Central memory CD8-positive, alpha-beta T cell (primary cell): ENCODE results near the gene EFS.
"Not testable (repeated sequence)": the region's sequence is repeated elsewhere in the genome, so short reads cannot be mapped to it uniquely, and the experiment has no call there.

ENCODE experiments used
- ATAC-seq: fragments of 150-1000 bp; cut with Tn5 transposase; replicated peaks from 2 replicates; pipeline ENCODE4 v1.10.0; 2022; ENCODE audit warnings: mild to moderate bottlenecking, moderate FRiP score, moderate number of reproducible peaks; ENCODE audit not compliant: poor library complexity, severe bottlenecking; ENCODE audit errors: extremely low read depth
- DNase-seq, 2 donors: peaks; one replicate each; pipeline ENCODE4 v3.0.0; 2021; ENCODE audit warnings: low spot score in 2 of 2
- H3K27ac Mint-ChIP-seq: one replicate; pipeline ENCODE4 v1.8.0; 2022; ENCODE audit warnings: low read depth, mild to moderate bottlenecking, moderate library complexity, mixed read lengths
- H3K27me3 Mint-ChIP-seq: one replicate; pipeline ENCODE4 v1.8.0; 2022; ENCODE audit warnings: mixed read lengths
- H3K36me3 Mint-ChIP-seq: one replicate; pipeline ENCODE4 v1.8.0; 2022; ENCODE audit warnings: mild to moderate bottlenecking, moderate library complexity, mixed read lengths; ENCODE audit not compliant: insufficient read depth
- H3K4me1 Mint-ChIP-seq: one replicate; pipeline ENCODE4 v1.8.0; 2022; ENCODE audit warnings: mixed read lengths
- H3K4me3 Mint-ChIP-seq: one replicate; pipeline ENCODE4 v1.8.0; 2022; ENCODE audit warnings: mild to moderate bottlenecking, moderate library complexity, mixed read lengths
- H3K9me3 Mint-ChIP-seq: one replicate; pipeline ENCODE4 v1.8.0; 2022; ENCODE audit warnings: mixed read lengths

Gene EFS

DNA sequence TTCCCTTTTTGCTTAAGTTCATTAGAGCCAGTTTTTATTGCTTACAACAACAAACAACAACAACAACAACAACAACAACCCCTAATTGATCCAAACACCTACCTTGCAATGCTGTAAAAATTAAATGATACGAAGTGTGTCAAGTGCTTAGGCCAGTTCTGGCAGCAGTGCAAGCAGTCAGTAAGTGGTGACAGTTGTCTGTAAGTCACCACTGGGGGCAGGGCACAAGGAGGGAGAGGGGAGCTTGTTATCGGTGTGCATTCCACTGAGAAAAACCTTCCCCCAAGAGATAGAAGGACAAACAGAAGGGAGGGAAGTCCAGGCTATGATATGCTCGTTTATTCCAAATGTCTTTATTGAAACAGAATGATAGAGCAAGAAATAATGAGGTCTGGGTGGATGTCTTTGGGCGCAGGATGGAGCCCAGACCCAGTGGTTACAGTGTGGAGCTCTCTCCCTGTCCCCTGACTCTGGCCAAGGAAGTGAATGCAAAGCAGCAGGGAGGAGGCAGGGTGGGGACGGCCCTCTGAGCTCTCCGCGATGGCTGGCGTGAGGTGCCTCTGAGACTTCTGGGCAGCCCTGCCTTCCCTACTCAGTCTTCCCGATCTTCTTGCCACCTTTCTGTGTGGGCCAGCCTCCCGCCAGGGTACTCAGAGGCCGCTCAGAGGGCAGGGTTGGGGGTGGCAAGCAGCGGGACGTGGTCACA lies 18.8 kb downstream of the EFS start:
- Mint-ChIP-seq H3K27ac (no peak overlapping the region), H3K36me3 (peaks cover 2% of the 10 kb centered on the region), H3K4me1 (no peaks in the 10 kb centered on the region), H3K27me3 (peaks cover 63% of the 10 kb centered on the region), H3K9me3 (no peaks in the 10 kb centered on the region), H3K4me3 (no peak overlapping the region)
- DNase-seq: no peak
- no peak for ATAC-seq

DNA sequence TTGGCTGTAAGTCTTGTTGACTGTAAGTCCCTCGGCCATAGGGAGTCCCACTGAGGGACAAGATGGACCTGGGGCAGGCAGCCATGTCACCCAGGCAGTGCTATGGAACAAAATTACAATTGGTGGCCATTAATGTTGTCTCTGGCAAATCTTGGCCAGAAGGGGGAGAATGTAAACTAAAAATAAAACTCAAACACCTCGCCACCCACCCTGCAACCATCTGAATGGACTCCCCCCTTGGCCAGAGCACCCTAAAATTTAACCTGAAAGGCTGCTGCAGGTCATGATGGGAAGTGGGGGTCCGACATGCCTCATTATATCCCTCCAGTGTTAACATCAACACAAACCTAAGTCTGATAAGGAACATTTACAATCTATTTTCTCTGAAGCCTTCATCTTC lies 20.5 kb downstream of the EFS start:
- Mint-ChIP-seq H3K36me3 (peaks cover 2% of the 10 kb centered on the region), H3K27ac (no peak overlapping the region), H3K4me1 (no peaks in the 10 kb centered on the region), H3K4me3 (no peak overlapping the region), H3K27me3 (peaks cover 51% of the 10 kb centered on the region), H3K9me3 (no peaks in the 10 kb centered on the region)
- no peak for ATAC-seq
- DNase-seq: no peak

DNA sequence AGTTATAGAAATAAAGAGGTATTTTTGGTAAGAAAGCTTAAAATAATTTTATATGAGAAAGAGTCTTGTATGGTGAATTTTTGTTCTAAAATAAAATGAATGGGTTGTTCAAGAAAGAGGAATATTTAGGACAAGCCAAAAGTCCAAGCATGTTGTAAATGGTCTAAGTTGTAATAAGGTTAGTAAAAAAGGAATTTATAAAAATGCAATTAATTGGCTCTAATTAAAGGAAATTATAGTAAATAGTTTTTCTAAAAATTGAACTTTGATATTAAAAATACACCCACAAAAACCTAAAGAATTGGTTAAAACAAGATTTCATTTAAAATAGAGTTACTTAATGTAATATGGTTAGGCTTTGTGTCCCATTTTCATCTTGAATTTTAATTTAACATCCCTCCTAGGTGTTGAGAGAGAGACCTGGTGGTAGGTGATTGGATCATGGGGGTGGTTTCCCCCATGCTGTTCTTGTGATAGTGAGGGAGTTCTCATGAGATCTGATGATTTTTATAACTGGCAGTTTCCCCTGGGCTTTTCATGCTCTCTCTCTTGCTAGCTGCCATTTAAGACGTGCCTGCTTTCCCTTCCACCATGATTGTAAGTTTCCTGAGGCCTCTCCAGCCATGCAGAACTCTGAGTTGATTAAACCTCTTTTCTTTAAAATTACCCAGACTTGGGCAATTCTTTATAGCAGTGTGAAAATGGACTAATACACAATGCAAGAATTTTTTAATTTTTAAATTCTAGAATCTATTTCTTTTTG lies 25.3 kb downstream of the EFS start:
- ATAC-seq (no peak), DNase-seq (no peak)
- H3K27me3 Mint-ChIP-seq: peaks cover 67% of the 10 kb centered on the region
- H3K9me3 Mint-ChIP-seq: no peaks in the 10 kb centered on the region
- H3K36me3 Mint-ChIP-seq: no peaks in the 10 kb centered on the region
- H3K4me3 Mint-ChIP-seq: no peak overlapping the region
- no peaks in the 10 kb centered on the region for H3K4me1 Mint-ChIP-seq
- H3K27ac Mint-ChIP-seq: no peak overlapping the region

DNA sequence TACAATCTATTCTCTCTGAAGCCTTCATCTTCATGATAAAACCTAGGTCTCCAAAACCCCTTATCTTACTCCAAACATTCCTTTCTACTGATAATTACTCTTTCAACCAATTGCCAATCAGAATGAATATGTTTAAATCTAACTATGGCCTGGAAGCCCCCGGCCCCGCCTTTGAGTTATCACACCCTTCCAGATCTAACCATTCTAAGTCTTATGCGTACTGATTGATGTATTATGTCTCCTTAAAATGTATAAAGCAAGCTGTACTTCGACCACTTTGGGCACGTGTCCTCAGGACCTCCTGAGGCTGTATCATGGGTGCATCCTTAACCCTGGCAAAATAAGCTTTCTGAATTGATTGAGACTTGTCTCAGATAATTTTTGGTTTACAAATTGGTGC lies 29.3 kb downstream of the EFS start:
- no peaks in the 10 kb centered on the region for H3K36me3 Mint-ChIP-seq
- H3K27me3 Mint-ChIP-seq: peaks cover 58% of the 10 kb centered on the region
- no peak for DNase-seq
- H3K9me3 Mint-ChIP-seq: no peaks in the 10 kb centered on the region
- no peaks in the 10 kb centered on the region for H3K4me1 Mint-ChIP-seq
- H3K4me3 Mint-ChIP-seq: no peak overlapping the region
- H3K27ac Mint-ChIP-seq: no peak overlapping the region
- no peak for ATAC-seq

DNA sequence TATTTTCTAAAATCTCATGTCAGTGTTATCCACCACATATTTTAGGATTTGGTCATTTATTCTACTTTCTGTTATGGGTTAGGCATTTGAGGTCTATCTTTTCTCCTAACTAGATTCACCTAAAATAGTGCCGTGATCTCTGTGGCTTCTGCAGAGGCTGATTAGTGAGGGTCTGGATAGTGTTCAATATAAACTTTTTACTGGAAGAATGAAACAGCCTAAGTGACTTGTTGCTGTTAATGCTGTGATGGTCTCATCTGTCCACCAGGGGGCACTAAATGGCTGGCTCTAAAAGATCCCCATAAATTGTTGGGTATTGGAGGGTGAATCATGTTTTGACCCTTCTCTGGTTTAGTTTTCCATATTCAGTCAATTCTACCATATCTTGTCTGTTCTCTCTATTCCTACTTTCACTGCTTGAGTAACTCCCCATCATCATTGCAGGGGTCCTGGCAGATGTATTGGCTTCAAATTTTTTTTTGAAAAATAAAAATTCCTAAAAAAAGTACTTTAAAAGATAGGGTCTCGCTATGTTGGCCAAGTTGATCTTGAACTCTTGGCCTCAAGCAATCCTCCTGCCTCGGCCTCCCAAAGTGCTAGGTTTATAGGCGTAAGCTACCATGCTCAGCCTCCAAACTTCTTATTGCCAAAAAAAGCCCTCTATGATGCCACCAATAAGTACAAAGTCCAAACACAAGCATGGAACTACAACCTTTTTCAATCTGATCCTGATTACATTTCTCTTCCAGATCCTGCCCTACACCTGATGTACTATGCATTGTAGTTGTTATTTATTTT lies 36.8 kb downstream of the EFS start:
- ATAC-seq (no peak), DNase-seq (peak in 1 of 2 donors; percentile 32)
- Mint-ChIP-seq H3K4me3 (no peak overlapping the region), H3K27me3 (no peaks in the 10 kb centered on the region), H3K9me3 (no peaks in the 10 kb centered on the region), H3K27ac (no peak overlapping the region), H3K4me1 (peaks cover 10% of the 10 kb centered on the region), H3K36me3 (peaks cover 27% of the 10 kb centered on the region)

DNA sequence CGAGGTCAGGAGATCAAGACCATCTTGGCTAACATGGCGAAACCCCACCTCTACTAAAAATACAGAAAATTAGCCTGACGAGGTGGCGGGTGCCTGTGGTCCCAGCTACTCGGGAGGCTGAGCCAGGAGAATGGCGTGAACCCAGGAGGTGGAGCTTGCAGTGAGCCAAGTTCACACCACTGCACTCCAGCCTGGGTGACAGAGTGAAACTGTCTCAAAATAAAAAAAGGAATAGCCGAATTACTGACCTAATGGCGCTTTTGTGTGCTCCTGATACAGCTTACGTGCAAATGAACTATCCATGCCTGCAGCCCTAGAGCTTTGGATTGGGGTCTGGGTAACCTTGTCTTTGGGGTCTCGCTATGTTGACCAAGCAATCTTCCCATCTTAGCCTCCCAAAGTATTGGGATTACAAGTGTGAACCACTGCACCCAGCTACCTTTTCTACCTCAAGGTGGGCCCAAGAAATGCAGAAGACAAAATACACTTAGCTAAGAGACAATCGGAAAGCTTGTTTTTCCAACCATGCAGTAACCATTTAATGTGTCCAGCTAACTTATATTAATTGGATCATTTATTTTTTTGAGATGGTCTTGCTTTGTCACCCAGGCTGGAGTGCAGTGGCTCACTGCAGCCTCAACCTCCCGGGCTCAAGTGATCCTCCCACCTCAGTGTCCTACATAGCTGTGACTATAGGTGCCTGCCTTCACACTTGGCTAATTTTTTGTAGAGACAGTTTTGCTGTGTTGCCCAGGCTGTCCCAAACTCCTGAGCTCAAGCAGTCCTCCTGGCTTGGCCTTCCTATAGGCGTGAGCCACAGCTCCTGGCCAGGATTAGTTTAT lies 38.3 kb downstream of the EFS start:
- no peak overlapping the region for H3K4me3 Mint-ChIP-seq
- H3K4me1 Mint-ChIP-seq: peaks cover 23% of the 10 kb centered on the region
- H3K27me3 Mint-ChIP-seq: no peaks in the 10 kb centered on the region
- ATAC-seq: no peak
- H3K9me3 Mint-ChIP-seq: no peaks in the 10 kb centered on the region
- H3K36me3 Mint-ChIP-seq: peaks cover 35% of the 10 kb centered on the region
- no peak for DNase-seq
- no peak overlapping the region for H3K27ac Mint-ChIP-seq

DNA sequence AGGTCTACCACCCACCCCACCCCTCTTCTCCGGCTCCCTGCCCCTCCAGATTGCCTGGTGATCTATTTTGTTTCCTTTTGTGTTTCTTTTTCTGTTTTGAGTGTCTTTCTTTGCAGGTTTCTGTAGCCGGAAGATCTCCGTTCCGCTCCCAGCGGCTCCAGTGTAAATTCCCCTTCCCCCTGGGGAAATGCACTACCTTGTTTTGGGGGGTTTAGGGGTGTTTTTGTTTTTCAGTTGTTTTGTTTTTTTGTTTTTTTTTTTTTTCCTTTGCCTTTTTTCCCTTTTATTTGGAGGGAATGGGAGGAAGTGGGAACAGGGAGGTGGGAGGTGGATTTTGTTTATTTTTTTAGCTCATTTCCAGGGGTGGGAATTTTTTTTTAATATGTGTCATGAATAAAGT lies 39.2 kb downstream of the EFS start:
- peaks cover 23% of the 10 kb centered on the region for H3K4me1 Mint-ChIP-seq
- H3K27me3 Mint-ChIP-seq, DNase-seq, H3K27ac Mint-ChIP-seq, H3K4me3 Mint-ChIP-seq, H3K9me3 Mint-ChIP-seq, ATAC-seq: not testable (repeated sequence)
- H3K36me3 Mint-ChIP-seq: peaks cover 40% of the 10 kb centered on the region

DNA sequence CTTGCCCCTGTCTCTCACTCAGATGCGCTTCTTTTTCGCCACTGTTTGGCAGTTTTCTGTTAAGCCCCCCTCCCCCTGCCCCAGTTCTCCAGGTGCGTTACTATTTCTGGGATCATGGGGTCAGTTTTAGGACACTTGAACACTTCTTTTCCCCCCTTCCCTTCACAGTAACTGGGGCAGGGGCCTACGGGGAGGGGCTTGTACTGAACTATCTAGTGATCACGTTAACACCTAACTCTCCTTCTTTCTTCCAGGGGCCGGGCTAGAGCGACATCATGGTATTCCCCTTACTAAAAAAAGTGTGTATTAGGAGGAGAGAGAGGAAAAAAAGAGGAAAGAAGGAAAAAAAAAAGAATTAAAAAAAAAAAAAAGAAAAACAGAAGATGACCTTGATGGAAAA lies 40.0 kb downstream of the EFS start:
- H3K4me3 Mint-ChIP-seq: no peak overlapping the region
- DNase-seq (no peak), ATAC-seq (no peak)
- peaks cover 43% of the 10 kb centered on the region for H3K36me3 Mint-ChIP-seq
- no peaks in the 10 kb centered on the region for H3K27me3 Mint-ChIP-seq
- H3K9me3 Mint-ChIP-seq: no peaks in the 10 kb centered on the region
- H3K27ac Mint-ChIP-seq: no peak overlapping the region
- H3K4me1 Mint-ChIP-seq: peaks cover 30% of the 10 kb centered on the region

DNA sequence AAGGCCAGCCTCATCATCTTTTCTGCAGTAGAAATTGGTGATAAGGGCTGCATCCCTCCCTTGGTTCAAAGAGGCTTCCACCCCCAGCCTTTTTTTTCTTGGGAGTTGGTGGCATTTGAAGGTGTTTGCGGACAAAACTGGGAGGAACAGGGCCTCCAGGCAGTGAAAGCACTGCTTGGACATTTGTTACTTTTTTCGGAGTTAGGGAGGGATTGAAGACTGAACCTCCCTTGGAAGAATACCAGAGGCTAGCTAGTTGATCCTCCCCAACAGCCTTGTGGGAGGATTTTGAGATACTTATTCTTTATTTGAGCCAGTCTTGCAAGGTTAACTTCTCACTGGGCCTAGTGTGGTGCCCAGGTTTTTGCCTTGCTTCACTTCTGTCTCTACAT lies 40.5 kb downstream of the EFS start:
- H3K27ac Mint-ChIP-seq: no peak overlapping the region
- H3K27me3 Mint-ChIP-seq: no peaks in the 10 kb centered on the region
- peaks cover 43% of the 10 kb centered on the region for H3K36me3 Mint-ChIP-seq
- no peaks in the 10 kb centered on the region for H3K9me3 Mint-ChIP-seq
- ATAC-seq (no peak), DNase-seq (no peak)
- H3K4me1 Mint-ChIP-seq: peaks cover 36% of the 10 kb centered on the region
- no peak overlapping the region for H3K4me3 Mint-ChIP-seq

DNA sequence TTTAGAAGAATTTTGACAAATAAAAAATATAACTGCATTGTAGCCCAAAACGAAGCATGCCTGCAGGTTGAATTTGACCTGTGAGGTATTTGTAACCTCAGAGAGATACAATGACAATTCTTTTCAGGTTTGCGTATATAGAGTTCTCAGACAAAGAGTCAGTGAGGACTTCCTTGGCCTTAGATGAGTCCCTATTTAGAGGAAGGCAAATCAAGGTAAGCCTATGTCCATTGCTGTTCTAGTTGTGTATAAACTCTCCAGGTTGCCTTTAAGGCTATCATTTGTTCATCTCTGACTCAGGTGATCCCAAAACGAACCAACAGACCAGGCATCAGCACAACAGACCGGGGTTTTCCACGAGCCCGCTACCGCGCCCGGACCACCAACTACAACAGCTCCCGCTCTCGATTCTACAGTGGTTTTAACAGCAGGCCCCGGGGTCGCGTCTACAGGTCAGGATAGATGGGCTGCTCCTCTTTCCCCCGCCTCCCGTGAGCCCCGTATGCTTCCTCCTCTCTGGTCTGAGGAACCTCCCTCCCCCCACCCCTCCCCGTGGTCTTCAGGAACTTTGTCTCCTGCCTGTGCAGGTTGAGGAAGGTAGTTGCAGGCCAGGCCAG lies 41.0 kb downstream of the EFS start:
- DNase-seq (no peak), ATAC-seq (no peak)
- H3K27me3 Mint-ChIP-seq: no peaks in the 10 kb centered on the region
- H3K36me3 Mint-ChIP-seq: peaks cover 43% of the 10 kb centered on the region
- H3K9me3 Mint-ChIP-seq: no peaks in the 10 kb centered on the region
- no peak overlapping the region for H3K4me3 Mint-ChIP-seq
- no peak overlapping the region for H3K27ac Mint-ChIP-seq
- H3K4me1 Mint-ChIP-seq: peaks cover 37% of the 10 kb centered on the region

DNA sequence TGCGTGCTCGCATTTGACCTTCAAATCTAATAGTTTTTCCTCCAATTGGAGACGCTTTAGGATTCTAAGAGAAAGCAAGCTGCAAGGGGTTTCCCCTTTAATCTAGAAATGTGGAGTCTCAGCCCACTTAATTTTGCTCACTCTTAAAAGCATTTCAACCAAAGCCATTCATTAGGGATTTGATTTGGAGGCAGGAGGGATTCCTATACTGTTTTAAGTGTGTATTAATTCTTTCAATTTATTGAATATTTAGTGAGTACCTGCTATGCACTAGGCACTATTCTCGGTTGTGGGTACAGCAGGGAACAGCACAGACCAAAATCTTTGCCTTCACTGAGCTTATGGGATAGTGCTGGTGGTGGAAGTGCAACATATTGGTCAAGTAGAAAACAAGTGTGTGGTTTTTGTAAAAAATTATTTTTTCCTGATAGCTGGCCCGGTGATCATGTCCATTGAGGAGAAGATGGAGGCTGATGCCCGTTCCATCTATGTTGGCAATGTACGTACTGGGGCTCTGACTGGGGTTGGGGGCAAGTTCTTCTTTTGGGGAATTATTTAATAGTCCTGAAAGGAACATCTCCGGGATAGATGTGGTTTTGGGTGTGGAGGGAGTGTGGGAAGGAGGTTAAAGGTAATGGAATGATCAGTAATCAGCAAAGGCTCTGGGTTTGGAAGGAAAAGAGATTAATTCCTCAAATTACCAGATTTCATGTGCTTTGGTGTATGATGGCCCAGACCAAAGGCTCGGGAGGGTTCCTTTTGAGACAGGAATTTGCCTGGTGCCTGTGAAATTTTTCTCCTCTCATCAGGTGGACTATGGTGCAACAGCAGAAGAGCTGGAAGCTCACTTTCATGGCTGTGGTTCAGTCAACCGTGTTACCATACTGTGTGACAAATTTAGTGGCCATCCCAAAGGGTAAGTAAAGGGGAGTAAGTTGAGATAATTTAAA lies 42.1 kb downstream of the EFS start:
- Mint-ChIP-seq H3K27me3 (no peaks in the 10 kb centered on the region), H3K36me3 (peaks cover 43% of the 10 kb centered on the region), H3K9me3 (no peaks in the 10 kb centered on the region), H3K4me1 (peaks cover 37% of the 10 kb centered on the region), H3K4me3 (peak overlapping the region; percentile 89), H3K27ac (peak overlapping the region; percentile 97)
- ATAC-seq (no peak), DNase-seq (no peak)
